GM12878 (cell line): ENCODE results near the gene FRMD8. TPM values are rescaled to one million over a fixed set of nuclear protein-coding genes. Genes with fewer than 3 reads are reported as not detected.

Experiments used
- ATAC-seq: fragments of 200-7000 bp; cut with Tn5 transposase; 3 replicates; pipeline ENCODE4 v1.9.1; 2020; ENCODE audit warnings: mild to moderate bottlenecking, moderate library complexity
- BruUV-seq: library from RNA; stranded (reverse); fragments of 400-500 nt; replicated peaks from 2 replicates; lab custom pipeline; 2021; lab: Mats Ljungman, UMichigan
- CTCF ChIA-PET: fragments of 300-600 bp; sonication (Branson Sonifier 250); formaldehyde crosslinking; extraction: SDS; loops from one replicate; lab custom pipeline; 2021; ENCODE audit warnings: inconsistent platforms; lab: Yijun Ruan, JAX
- POLR2A ChIA-PET: fragments of 350-600 bp; formaldehyde crosslinking; extraction: SDS; loops from one replicate; lab custom pipeline; 2021; ENCODE audit warnings: inconsistent platforms; lab: Charles Lee
- RAD21 ChIA-PET: fragments of 300-600 bp; sonication (Branson Sonifier 250); formaldehyde crosslinking; loops from one replicate; lab custom pipeline; 2023; ENCODE audit warnings: antibody characterized with exemption; ENCODE audit not compliant: unreplicated experiment; lab: Charles Lee
- SMC1A ChIA-PET: fragments of 300-600 bp; sonication (Branson Sonifier 250); formaldehyde crosslinking; loops from one replicate; lab custom pipeline; 2023; ENCODE audit not compliant: unreplicated experiment, uncharacterized antibody; lab: Charles Lee
- DNase-seq: peaks from one replicate; pipeline ENCODE4 v3.0.0-alpha.2; 2011; ENCODE audit warnings: low read depth, low spot score
- FAIRE-seq: peaks from 3 replicates; lab custom pipeline; 2011; peaks lifted over from hg19 to GRCh38; lab: Jason Lieb, UNC
- H2AFZ ChIP-seq: 2 replicates; pipeline ENCODE4 v1.6.0; 2011; ENCODE audit warnings: low read depth, low read length, control low read depth; ENCODE audit not compliant: control insufficient read depth
- H3K27ac ChIP-seq: 2 replicates; pipeline ENCODE4 v1.5.1; 2011; ENCODE audit warnings: control low read depth; ENCODE audit not compliant: control insufficient read depth, insufficient read depth
- H3K27me3 ChIP-seq, 2 experiments: replicated peaks in 1 of 2; 2 replicates each; pipeline versions ENCODE4 v1.6.0 to v1.6.1; 2011; ENCODE audit warnings: low read length in 1 of 2; ENCODE audit not compliant: control insufficient read depth in 2 of 2, insufficient read depth in 2 of 2
- H3K36me3 ChIP-seq, 2 experiments: 2 replicates each; pipeline ENCODE4 v1.5.1; 2011; ENCODE audit warnings: low read length in 1 of 2; ENCODE audit not compliant: control insufficient read depth in 2 of 2, insufficient read depth in 2 of 2
- H3K4me1 ChIP-seq: 2 replicates; pipeline ENCODE4 v1.6.1; 2011; ENCODE audit warnings: mild to moderate bottlenecking, low read length, moderate library complexity, mixed read lengths; ENCODE audit not compliant: control insufficient read depth, insufficient read depth
- H3K4me2 ChIP-seq: 2 replicates; pipeline ENCODE4 v1.6.0; 2011; ENCODE audit warnings: control low read depth; ENCODE audit not compliant: control insufficient read depth, insufficient read depth
- H3K4me3 ChIP-seq: fragments of 200-600 bp; sonication (generic); 2 replicates; pipeline ENCODE4 v1.5.1; 2016
- H3K79me2 ChIP-seq: 2 replicates; pipeline ENCODE4 v1.6.0; 2011; ENCODE audit warnings: low read length; ENCODE audit not compliant: control insufficient read depth, insufficient read depth
- H3K9ac ChIP-seq: 2 replicates; pipeline ENCODE4 v1.8.0; 2011; ENCODE audit warnings: low read length, control low read depth, mixed read lengths; ENCODE audit not compliant: control insufficient read depth, insufficient read depth
- H3K9me3 ChIP-seq: replicated peaks from 3 replicates; pipeline ENCODE4 v1.5.1; 2011; ENCODE audit warnings: mild to moderate bottlenecking, low read length; ENCODE audit not compliant: control insufficient read depth, insufficient read depth
- H4K20me1 ChIP-seq: 2 replicates; pipeline ENCODE4 v1.6.0; 2011; ENCODE audit not compliant: control insufficient read depth, insufficient read depth
- EED ChIP-seq: sonication (generic); IDR thresholded peaks from 2 replicates; pipeline ENCODE4 v1.6.1; 2016; ENCODE audit warnings: antibody characterized with exemption, low read depth
- FOXK2 ChIP-seq: fragments of 450-650 bp; IDR thresholded peaks from 2 replicates; pipeline ENCODE4 v1.6.1; 2017; ENCODE audit warnings: mild to moderate bottlenecking, moderate library complexity
- GATAD2B ChIP-seq: fragments of 450-650 bp; conservative IDR thresholded peaks from 2 replicates; pipeline ENCODE4 v1.6.1; 2017; ENCODE audit warnings: low read depth, mild to moderate bottlenecking, moderate library complexity
- IRF4 ChIP-seq: IDR thresholded peaks from 2 replicates; pipeline ENCODE4 v1.6.1; 2011; ENCODE audit warnings: low read depth, low read length
- MAX ChIP-seq: IDR thresholded peaks from 2 replicates; pipeline ENCODE4 v1.6.1; 2012; ENCODE audit warnings: low read depth, low read length, improper control_type of control experiment
- MXI1 ChIP-seq: fragments of 150-350 bp; IDR thresholded peaks from 2 replicates; pipeline ENCODE4 v1.6.1; 2011; ENCODE audit warnings: low read depth, mild to moderate bottlenecking, inconsistent platforms, low read length, improper control_type of control experiment
- NFIC ChIP-seq: IDR thresholded peaks from 2 replicates; pipeline ENCODE4 v1.6.1; 2012; ENCODE audit warnings: low read depth, mild to moderate bottlenecking, inconsistent platforms, low read length, moderate library complexity
- RBBP5 ChIP-seq: fragments of 200-600 bp; sonication (generic); conservative IDR thresholded peaks from 2 replicates; pipeline ENCODE4 v1.6.1; 2016
- SREBF1 ChIP-seq: IDR thresholded peaks from 2 replicates; pipeline ENCODE4 v1.6.1; 2012; ENCODE audit warnings: mild to moderate bottlenecking, low read length
- ZNF622 ChIP-seq: fragments of 450-650 bp; IDR thresholded peaks from 2 replicates; pipeline ENCODE4 v1.6.1; 2017; ENCODE audit warnings: mild to moderate bottlenecking, inconsistent platforms
- ZZZ3 ChIP-seq: IDR thresholded peaks from 2 replicates; pipeline ENCODE4 v1.6.1; 2011; ENCODE audit warnings: low read depth; ENCODE audit not compliant: control insufficient read depth, insufficient read length
- WGBS: methylation state at CpG from one replicate; pipeline ENCODE4 v1.1.6; 2016; ENCODE audit warnings: low lambda C conversion rate; ENCODE audit not compliant: insufficient replicate concordance, insufficient coverage; ENCODE audit errors: missing lambda C conversion rate; 5-methylcytosine and 5-hydroxymethylcytosine counted together
- in situ Hi-C: fragments of 300-500 bp; cut with MboI; formaldehyde crosslinking; loops from 9 replicates; pipeline ENCODE4 v1.14.3; 2018; ENCODE audit warnings: mixed read lengths
- intact Hi-C: fragments of 100-400 bp; cut with micrococcal nuclease; formaldehyde crosslinking; loops from one replicate; pipeline ENCODE4 v1.14.2; 2022; ENCODE audit not compliant: unreplicated experiment
- polyA plus RNA-seq, 11 experiments: library from polyadenylated mRNA; depleted of rRNA in 4 of 11; unstranded in 6 of 11; stranded (reverse) in 5 of 11; fragments of >200 nt; fragmentation: Nextera tagmentation in 4 of 11; fragmentation: Illumina TruSeq in 1 of 11; extraction: Ambion mirVana in 4 of 11; extraction: Trizol in 1 of 11; gene quantifications; 1 replicate in 1 of 11; 2 replicates in 10 of 11; pipeline versions ENCODE4 v1.2.1 to v1.2.3, GENCODE V29; 2011 to 2016; ENCODE audit warnings: inconsistent platforms in 2 of 11, missing spikeins in 2 of 11, low read depth in 1 of 11
- total RNA-seq, 4 experiments: library from RNA; depleted of rRNA in 3 of 4; stranded (reverse); fragments of >200 nt in 3 of 4; fragmentation: Illumina TruSeq in 1 of 4; extraction: Trizol in 1 of 4; gene quantifications; 2 replicates each; pipeline versions ENCODE4 v1.2.1 to v1.2.3, GENCODE V29; 2013 to 2021
- TF ChIP-seq, protein P1 (sequence below): IDR thresholded peaks from 2 replicates; pipeline ENCODE4 v1.6.1; 2012; ENCODE audit warnings: low read depth, low read length, improper control_type of control experiment
- TF ChIP-seq, protein P2 (sequence below): fragments of 450-650 bp; formaldehyde crosslinking; IDR thresholded peaks from 2 replicates; pipeline ENCODE4 v1.5.0; 2022; ENCODE audit warnings: mild to moderate bottlenecking, missing genetic modification characterization
- TF ChIP-seq, protein P3 (sequence below): fragments of 450-650 bp; conservative IDR thresholded peaks from 2 replicates; pipeline ENCODE4 v1.6.1; 2017; ENCODE audit warnings: mild to moderate bottlenecking, moderate library complexity

Gene FRMD8
- total and polyA plus RNA-seq, 10 of the 15 experiments (the other 5 are each of a cell fraction or from before 2014, with no cell fraction given): 8.3 to 69.4 (median 28.0) TPM

DNA sequence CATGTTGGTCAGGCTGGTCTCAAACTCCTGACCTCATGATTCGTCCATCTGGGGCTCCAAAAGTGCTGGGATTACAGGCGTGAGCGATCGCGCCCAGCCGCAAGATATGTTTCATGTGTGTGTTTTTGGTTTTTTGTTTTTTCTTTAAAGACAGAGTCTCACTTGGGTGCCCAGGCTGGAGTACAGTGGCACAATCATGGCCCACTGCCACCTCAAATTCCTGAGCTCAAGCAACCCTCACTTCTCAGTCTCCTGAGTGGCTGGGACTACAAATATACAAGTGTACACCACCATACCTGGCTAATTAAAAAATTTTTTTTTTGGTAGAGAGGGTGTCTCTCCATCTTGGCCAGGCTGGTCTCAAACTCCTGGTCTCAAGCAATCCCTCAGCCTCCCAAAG is 23.5 kb upstream of the FRMD8 start (continued):
- TF ChIP-seq, protein P1, sequence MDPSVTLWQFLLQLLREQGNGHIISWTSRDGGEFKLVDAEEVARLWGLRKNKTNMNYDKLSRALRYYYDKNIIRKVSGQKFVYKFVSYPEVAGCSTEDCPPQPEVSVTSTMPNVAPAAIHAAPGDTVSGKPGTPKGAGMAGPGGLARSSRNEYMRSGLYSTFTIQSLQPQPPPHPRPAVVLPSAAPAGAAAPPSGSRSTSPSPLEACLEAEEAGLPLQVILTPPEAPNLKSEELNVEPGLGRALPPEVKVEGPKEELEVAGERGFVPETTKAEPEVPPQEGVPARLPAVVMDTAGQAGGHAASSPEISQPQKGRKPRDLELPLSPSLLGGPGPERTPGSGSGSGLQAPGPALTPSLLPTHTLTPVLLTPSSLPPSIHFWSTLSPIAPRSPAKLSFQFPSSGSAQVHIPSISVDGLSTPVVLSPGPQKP: no peak
- no peak for TF ChIP-seq ZZZ3
- TF ChIP-seq ZNF622: no peak

DNA sequence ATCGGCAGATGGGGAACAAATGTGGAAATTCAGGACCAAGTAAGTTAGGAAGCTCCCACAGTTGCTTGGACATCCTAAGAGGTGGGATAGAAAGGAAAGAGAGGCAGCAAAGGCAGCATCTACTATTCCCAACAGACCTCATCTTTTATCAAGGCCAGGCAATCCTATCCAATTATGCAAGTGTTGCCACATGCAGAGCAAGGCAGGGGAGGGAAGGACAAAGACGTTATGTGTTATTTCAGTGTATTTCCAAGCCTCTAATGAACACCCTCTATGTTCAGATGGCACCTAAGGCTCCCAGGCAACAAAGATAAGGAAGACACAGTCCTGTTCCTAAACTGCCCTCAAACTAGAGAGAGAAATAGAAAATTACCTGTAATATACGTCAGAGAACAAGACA is 22.7 kb upstream of the FRMD8 start:
- Histone ChIP-seq H3K9me3 (no peaks in the 10 kb centered on the region), H3K79me2 (no peaks in the 10 kb centered on the region), H2AFZ (no peak overlapping the region; the same call in 1 of the 2 replicates), H3K27ac (no peak overlapping the region), H4K20me1 (no peaks in the 10 kb centered on the region), H3K36me3 (no peaks in the 10 kb centered on the region), H3K4me3 (no peak overlapping the region), H3K4me1 (peaks cover 14% of the 10 kb centered on the region), H3K4me2 (no peak overlapping the region), H3K9ac (no peak overlapping the region), H3K27me3 (no peaks in the 10 kb centered on the region; a peak in 1 of 4 replicates)
- no peak for FAIRE-seq
- intact Hi-C loops (no loop called here), in situ Hi-C loops (no loop called here)
- 75% methylated on average over 3 of the region's 3 CpGs for WGBS
- ChIA-PET POLR2A (interaction anchor here (0.6 kb wide), 1 partner anchor 18 kb away, joined by 6 read pairs; no protein-coding TSS in a partner anchor), CTCF (interaction anchor here (0.6 to 1.8 kb wide), 2 partner anchors 89 to 105 kb away, joined by 3 to 6 read pairs; no protein-coding TSS in a partner anchor), RAD21 (interaction anchor here (1.5 kb wide), 1 partner anchor 147 kb away, joined by 4 read pairs; no protein-coding TSS in a partner anchor), SMC1A (interaction anchor here (1.4 kb wide), 1 partner anchor 107 kb away, joined by 3 read pairs; no protein-coding TSS in a partner anchor)
- no peak for TF ChIP-seq FOXK2
- no peak for TF ChIP-seq EED
- TF ChIP-seq MXI1: no peak
- no peak for TF ChIP-seq GATAD2B
- no peak for TF ChIP-seq NFIC
- TF ChIP-seq, protein P2, sequence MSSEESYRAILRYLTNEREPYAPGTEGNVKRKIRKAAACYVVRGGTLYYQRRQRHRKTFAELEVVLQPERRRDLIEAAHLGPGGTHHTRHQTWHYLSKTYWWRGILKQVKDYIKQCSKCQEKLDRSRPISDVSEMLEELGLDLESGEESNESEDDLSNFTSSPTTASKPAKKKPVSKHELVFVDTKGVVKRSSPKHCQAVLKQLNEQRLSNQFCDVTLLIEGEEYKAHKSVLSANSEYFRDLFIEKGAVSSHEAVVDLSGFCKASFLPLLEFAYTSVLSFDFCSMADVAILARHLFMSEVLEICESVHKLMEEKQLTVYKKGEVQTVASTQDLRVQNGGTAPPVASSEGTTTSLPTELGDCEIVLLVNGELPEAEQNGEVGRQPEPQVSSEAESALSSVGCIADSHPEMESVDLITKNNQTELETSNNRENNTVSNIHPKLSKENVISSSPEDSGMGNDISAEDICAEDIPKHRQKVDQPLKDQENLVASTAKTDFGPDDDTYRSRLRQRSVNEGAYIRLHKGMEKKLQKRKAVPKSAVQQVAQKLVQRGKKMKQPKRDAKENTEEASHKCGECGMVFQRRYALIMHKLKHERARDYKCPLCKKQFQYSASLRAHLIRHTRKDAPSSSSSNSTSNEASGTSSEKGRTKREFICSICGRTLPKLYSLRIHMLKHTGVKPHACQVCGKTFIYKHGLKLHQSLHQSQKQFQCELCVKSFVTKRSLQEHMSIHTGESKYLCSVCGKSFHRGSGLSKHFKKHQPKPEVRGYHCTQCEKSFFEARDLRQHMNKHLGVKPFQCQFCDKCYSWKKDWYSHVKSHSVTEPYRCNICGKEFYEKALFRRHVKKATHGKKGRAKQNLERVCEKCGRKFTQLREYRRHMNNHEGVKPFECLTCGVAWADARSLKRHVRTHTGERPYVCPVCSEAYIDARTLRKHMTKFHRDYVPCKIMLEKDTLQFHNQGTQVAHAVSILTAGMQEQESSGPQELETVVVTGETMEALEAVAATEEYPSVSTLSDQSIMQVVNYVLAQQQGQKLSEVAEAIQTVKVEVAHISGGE (CRISPR knock-in tag): no peak
- TF ChIP-seq, protein P3, sequence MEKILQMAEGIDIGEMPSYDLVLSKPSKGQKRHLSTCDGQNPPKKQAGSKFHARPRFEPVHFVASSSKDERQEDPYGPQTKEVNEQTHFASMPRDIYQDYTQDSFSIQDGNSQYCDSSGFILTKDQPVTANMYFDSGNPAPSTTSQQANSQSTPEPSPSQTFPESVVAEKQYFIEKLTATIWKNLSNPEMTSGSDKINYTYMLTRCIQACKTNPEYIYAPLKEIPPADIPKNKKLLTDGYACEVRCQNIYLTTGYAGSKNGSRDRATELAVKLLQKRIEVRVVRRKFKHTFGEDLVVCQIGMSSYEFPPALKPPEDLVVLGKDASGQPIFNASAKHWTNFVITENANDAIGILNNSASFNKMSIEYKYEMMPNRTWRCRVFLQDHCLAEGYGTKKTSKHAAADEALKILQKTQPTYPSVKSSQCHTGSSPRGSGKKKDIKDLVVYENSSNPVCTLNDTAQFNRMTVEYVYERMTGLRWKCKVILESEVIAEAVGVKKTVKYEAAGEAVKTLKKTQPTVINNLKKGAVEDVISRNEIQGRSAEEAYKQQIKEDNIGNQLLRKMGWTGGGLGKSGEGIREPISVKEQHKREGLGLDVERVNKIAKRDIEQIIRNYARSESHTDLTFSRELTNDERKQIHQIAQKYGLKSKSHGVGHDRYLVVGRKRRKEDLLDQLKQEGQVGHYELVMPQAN: no peak
- no peak for TF ChIP-seq IRF4
- no peak for TF ChIP-seq RBBP5
- no peak for TF ChIP-seq SREBF1
- TF ChIP-seq MAX: no peak
- ATAC-seq: no peak
- no peak for DNase-seq
- no TSS peak for BruUV-seq
